Measurements from ENCODE around the gene DEDD. TPM values are rescaled to one million over a fixed set of nuclear protein-coding genes. Genes with fewer than 3 reads are reported as not detected.

Gene DEDD
- total RNA-seq, 2 experiments from 2014 or later = 42.4 to 42.7 TPM

- ChIA-PET POLR2A (no interaction called here), CTCF (interaction anchor here (0.8 to 3.8 kb wide), 2 partner anchors 8 to 9 kb away, joined by 3 to 19 read pairs; partner anchors contain the start of gene KLHDC9)
Measured at GRCh38 chr1:161089251-161089924, 43.1 kb downstream of the DEDD start, which contains the start of gene NECTIN4. NECTIN4 (minus strand) TSS chr1:161089558; CDS start chr1:161089296, 262 bp downstream.

GRCh38 chr1:161088587-161089110 lies 43.8 kb downstream of the DEDD start:
- POLR2A ChIA-PET = no interaction called here

GRCh38 chr1:161086457-161086856 lies 46.0 kb downstream of the DEDD start:
- ChIA-PET CTCF (interaction anchor here (3.8 kb wide), 1 partner anchor 11 kb away, joined by 19 read pairs; the partner anchor contains the start of gene KLHDC9), POLR2A (no interaction called here)

More at GRCh38 chr1:161088587-161089110, 43.8 kb downstream of the DEDD start:
- CTCF ChIA-PET = interaction anchor here (0.8 to 3.8 kb wide), 2 partner anchors 8 to 9 kb away, joined by 3 to 19 read pairs; partner anchors contain the start of gene KLHDC9

GRCh38 chr1:161085165-161085564 lies 47.3 kb downstream of the DEDD start:
- ChIA-PET POLR2A (no interaction called here), CTCF (interaction anchor here (0.9 to 1.0 kb wide), 2 partner anchors 13 to 17 kb away, joined by 3 read pairs; no protein-coding TSS in a partner anchor)

GRCh38 chr1:161084597-161084988 lies 47.9 kb downstream of the DEDD start:
- ChIA-PET POLR2A (no interaction called here), CTCF (interaction anchor here (0.9 to 1.0 kb wide), 2 partner anchors 13 to 16 kb away, joined by 3 read pairs; no protein-coding TSS in a partner anchor)

GRCh38 chr1:161083748-161084596 lies 48.5 kb downstream of the DEDD start:
- ChIA-PET CTCF (interaction anchor here (1.8 kb wide), 1 partner anchor 13 kb away, joined by 7 read pairs; no protein-coding TSS in a partner anchor), POLR2A (no interaction called here)

GRCh38 chr1:161082996-161083747 lies 49.3 kb downstream of the DEDD start:
- CTCF ChIA-PET = interaction anchor here (0.6 to 1.8 kb wide), 2 partner anchors 14 to 189 kb away, joined by 3 to 7 read pairs; no protein-coding TSS in a partner anchor
- POLR2A ChIA-PET = no interaction called here

- ChIA-PET POLR2A (no interaction called here), CTCF (interaction anchor here (0.6 to 1.8 kb wide), 2 partner anchors 15 to 190 kb away, joined by 3 to 7 read pairs; no protein-coding TSS in a partner anchor)
Measured at GRCh38 chr1:161082483-161082882, 50.0 kb downstream of the DEDD start.

GRCh38 chr1:161081519-161081918 lies 50.9 kb downstream of the DEDD start:
- POLR2A ChIA-PET = no interaction called here
- CTCF ChIA-PET = no interaction called here

- ChIA-PET CTCF (interaction anchor here (0.9 to 1.5 kb wide), 4 partner anchors 9 to 17 kb away, joined by 3 to 4 read pairs (median 3); partner anchors contain the start of genes KLHDC9 and NECTIN4), POLR2A (interaction anchor here (0.7 kb wide), 1 partner anchor 11 kb away, joined by 3 read pairs; the partner anchor contains the start of gene ARHGAP30)
Measured at GRCh38 chr1:161080441-161081405, 51.7 kb downstream of the DEDD start.

GRCh38 chr1:161079436-161080110 lies 52.9 kb downstream of the DEDD start:
- POLR2A ChIA-PET = interaction anchor here (0.7 kb wide), 1 partner anchor 10 kb away, joined by 3 read pairs; the partner anchor contains the start of gene ARHGAP30
- CTCF ChIA-PET = interaction anchor here (0.7 to 1.5 kb wide), 5 partner anchors 9 to 88 kb away, joined by 3 to 4 read pairs (median 3); partner anchors contain the start of genes KLHDC9 and NECTIN4

- CTCF ChIA-PET = no interaction called here
- POLR2A ChIA-PET = no interaction called here
Measured at GRCh38 chr1:161077426-161077825, 55.0 kb downstream of the DEDD start.

GRCh38 chr1:161076410-161076809 lies 56.1 kb downstream of the DEDD start:
- ChIA-PET CTCF (no interaction called here), POLR2A (no interaction called here)

- ChIA-PET POLR2A (no interaction called here), CTCF (no interaction called here)
Measured at GRCh38 chr1:161074676-161075368, 57.6 kb downstream of the DEDD start.

GRCh38 chr1:161073474-161074121 lies 58.9 kb downstream of the DEDD start:
- CTCF ChIA-PET = no interaction called here
- POLR2A ChIA-PET = no interaction called here

- CTCF ChIA-PET = interaction anchor here (0.7 to 2.1 kb wide), 5 partner anchors 18 to 49 kb away, joined by 3 to 11 read pairs (median 6); partner anchors contain the start of gene TSTD1
- POLR2A ChIA-PET = no interaction called here
Measured at GRCh38 chr1:161072751-161073449, 59.6 kb downstream of the DEDD start.

Data from activated CD8-positive, alpha-beta memory T cell treated with anti-CD3 and anti-CD28 coated beads for 36 hours (primary cell).